ENCODE measurements around the gene ZNF80.

The ZNF80 gene

GRCh38 chr3:114221165-114221880 is 16.1 kb downstream of the ZNF80 start:
- DNase-seq (ENCODE audit: insufficient read length, low spot score) (no peak), FAIRE-seq (no peak)
- TF ChIP-seq POLR2A (IDR thresholded peaks at IDR 0.05; ENCODE audit: low read depth, low read length) (no peak), PAX5 (IDR thresholded peaks at IDR 0.05; ENCODE audit: insufficient read depth, low read length, severe bottlenecking) (no peak), SPI1 (IDR thresholded peaks at IDR 0.05; ENCODE audit: low read depth, low read length) (no peak), TAF1 (IDR thresholded peaks at IDR 0.05; ENCODE audit: low read depth, low read length) (no peak), POU2F2 (IDR thresholded peaks at IDR 0.05; ENCODE audit: low read depth, low read length) (no peak), POLR2AphosphoS5 (IDR thresholded peaks at IDR 0.05; ENCODE audit: low read depth, low read length) (no peak)

- TF ChIP-seq TAF1 (IDR thresholded peaks at IDR 0.05; ENCODE audit: low read depth, low read length) (no peak), SPI1 (IDR thresholded peaks at IDR 0.05; ENCODE audit: low read depth, low read length) (no peak)
- no peak for FAIRE-seq
- no peak for DNase-seq (ENCODE audit: insufficient read length, low spot score)
Measured at GRCh38 chr3:114219741-114220140, 17.6 kb downstream of the ZNF80 start.

GRCh38 chr3:114218578-114219185 is 18.7 kb downstream of the ZNF80 start:
- DNase-seq (ENCODE audit: insufficient read length, low spot score) (no peak), FAIRE-seq (no peak)
- no peak for TF ChIP-seq POLR2A (IDR thresholded peaks at IDR 0.05; ENCODE audit: low read depth, low read length)

- TF ChIP-seq POU2F2 (IDR thresholded peaks at IDR 0.05; ENCODE audit: low read depth, low read length): no peak
- TF ChIP-seq SPI1 (IDR thresholded peaks at IDR 0.05; ENCODE audit: low read depth, low read length): no peak
- no peak for TF ChIP-seq POLR2A (IDR thresholded peaks at IDR 0.05; ENCODE audit: low read depth, low read length)
- no peak for TF ChIP-seq POLR2AphosphoS5 (IDR thresholded peaks at IDR 0.05; ENCODE audit: low read depth, low read length)
- no peak for TF ChIP-seq TAF1 (IDR thresholded peaks at IDR 0.05; ENCODE audit: low read depth, low read length)
- no peak for TF ChIP-seq PAX5 (IDR thresholded peaks at IDR 0.05; ENCODE audit: insufficient read depth, low read length, severe bottlenecking)
- no peak for FAIRE-seq
- no peak for DNase-seq (ENCODE audit: insufficient read length, low spot score)
Measured at GRCh38 chr3:114218006-114218405, 19.4 kb downstream of the ZNF80 start.

GRCh38 chr3:114217266-114217665 is 20.1 kb downstream of the ZNF80 start:
- TF ChIP-seq POLR2A (IDR thresholded peaks at IDR 0.05; ENCODE audit: low read depth, low read length) (no peak), SPI1 (IDR thresholded peaks at IDR 0.05; ENCODE audit: low read depth, low read length) (no peak), TAF1 (IDR thresholded peaks at IDR 0.05; ENCODE audit: low read depth, low read length) (no peak), PAX5 (IDR thresholded peaks at IDR 0.05; ENCODE audit: insufficient read depth, low read length, severe bottlenecking) (no peak), POU2F2 (IDR thresholded peaks at IDR 0.05; ENCODE audit: low read depth, low read length) (no peak), POLR2AphosphoS5 (IDR thresholded peaks at IDR 0.05; ENCODE audit: low read depth, low read length) (no peak)
- DNase-seq (ENCODE audit: insufficient read length, low spot score) (no peak), FAIRE-seq (no peak)

GRCh38 chr3:114216186-114216970 is 21.0 kb downstream of the ZNF80 start:
- no peak for DNase-seq (ENCODE audit: insufficient read length, low spot score)
- peak; percentile 57 for FAIRE-seq

GRCh38 chr3:114214542-114215341 is 22.6 kb downstream of the ZNF80 start:
- TF ChIP-seq TAF1 (IDR thresholded peaks at IDR 0.05; ENCODE audit: low read depth, low read length) (no peak), PAX5 (IDR thresholded peaks at IDR 0.05; ENCODE audit: insufficient read depth, low read length, severe bottlenecking) (no peak), POLR2A (IDR thresholded peaks at IDR 0.05; ENCODE audit: low read depth, low read length) (no peak), SPI1 (IDR thresholded peaks at IDR 0.05; ENCODE audit: low read depth, low read length) (no peak), POU2F2 (IDR thresholded peaks at IDR 0.05; ENCODE audit: low read depth, low read length) (no peak), POLR2AphosphoS5 (IDR thresholded peaks at IDR 0.05; ENCODE audit: low read depth, low read length) (no peak)
- FAIRE-seq (peak; percentile 76), DNase-seq (ENCODE audit: insufficient read length, low spot score) (no peak)

More at GRCh38 chr3:114216186-114216970, 21.0 kb downstream of the ZNF80 start:
- no peak for TF ChIP-seq POU2F2 (IDR thresholded peaks at IDR 0.05; ENCODE audit: low read depth, low read length)
- TF ChIP-seq POLR2AphosphoS5 (IDR thresholded peaks at IDR 0.05; ENCODE audit: low read depth, low read length): no peak
- no peak for TF ChIP-seq TAF1 (IDR thresholded peaks at IDR 0.05; ENCODE audit: low read depth, low read length)
- no peak for TF ChIP-seq POLR2A (IDR thresholded peaks at IDR 0.05; ENCODE audit: low read depth, low read length)
- TF ChIP-seq SPI1 (IDR thresholded peaks at IDR 0.05; ENCODE audit: low read depth, low read length): no peak
- no peak for TF ChIP-seq PAX5 (IDR thresholded peaks at IDR 0.05; ENCODE audit: insufficient read depth, low read length, severe bottlenecking)

- no peak for DNase-seq (ENCODE audit: insufficient read length, low spot score)
- TF ChIP-seq POU2F2 (IDR thresholded peaks at IDR 0.05; ENCODE audit: low read depth, low read length): peak; percentile 31; the same call in 1 of the 2 replicates
- TF ChIP-seq POLR2A (IDR thresholded peaks at IDR 0.05; ENCODE audit: low read depth, low read length): peak; percentile 46; the same call in 1 of the 2 replicates
- peak; percentile 96 for TF ChIP-seq SPI1 (IDR thresholded peaks at IDR 0.05; ENCODE audit: low read depth, low read length)
- peak; percentile 37; the same call in 1 of the 2 replicates for TF ChIP-seq POLR2AphosphoS5 (IDR thresholded peaks at IDR 0.05; ENCODE audit: low read depth, low read length)
- TF ChIP-seq PAX5 (IDR thresholded peaks at IDR 0.05; ENCODE audit: insufficient read depth, low read length, severe bottlenecking): peak; percentile 75
- TF ChIP-seq TAF1 (IDR thresholded peaks at IDR 0.05; ENCODE audit: low read depth, low read length): 0 out of 2 replicates have a peak, but pooled peaks have one; percentile 25
- FAIRE-seq: peak; percentile 98
Measured at GRCh38 chr3:114213627-114214541, 23.5 kb downstream of the ZNF80 start.

Measured in GM12891 (cell line).